Activated CD8-positive, alpha-beta T cell treated with anti-CD3 and anti-CD28 coated beads for 36 hours (primary cell): Measurements from ENCODE around the gene TMPO. TPM values are rescaled to one million over a fixed set of nuclear protein-coding genes. Genes with fewer than 3 reads are reported as not detected.
A peak's percentile ranks its signal among the peaks of the same experiment; 100 is the strongest.

Experiments
- ATAC-seq: fragments of 200-7000 bp; cut with Tn5 transposase; one replicate; pipeline ENCODE4 v1.10.0; 2021; ENCODE audit warnings: mild to moderate bottlenecking, moderate library complexity
- CTCF ChIA-PET: fragments of 350-600 bp; sonication (Branson Sonifier 250); formaldehyde crosslinking; loops from one replicate; lab custom pipeline; 2021; ENCODE audit warnings: antibody characterized with exemption; lab: Charles Lee
- POLR2A ChIA-PET: fragments of 350-600 bp; sonication (Branson Sonifier 250); formaldehyde crosslinking; loops from one replicate; lab custom pipeline; 2021; ENCODE audit warnings: antibody characterized with exemption; lab: Charles Lee
- DNase-seq: peaks from one replicate; pipeline ENCODE4 v3.0.0-alpha.2; 2020
- H3K27ac Mint-ChIP-seq: one replicate; pipeline ENCODE4 v1.8.0; 2021; ENCODE audit warnings: mild to moderate bottlenecking, mixed read lengths
- H3K27me3 Mint-ChIP-seq: one replicate; pipeline ENCODE4 v1.8.0; 2021; ENCODE audit warnings: mixed read lengths
- H3K36me3 Mint-ChIP-seq: one replicate; pipeline ENCODE4 v1.8.0; 2021; ENCODE audit warnings: low read depth, mixed read lengths
- H3K4me1 Mint-ChIP-seq: one replicate; pipeline ENCODE4 v1.8.0; 2021; ENCODE audit warnings: low read depth, mixed read lengths
- H3K4me3 Mint-ChIP-seq: one replicate; pipeline ENCODE4 v1.8.0; 2021; ENCODE audit warnings: mild to moderate bottlenecking, moderate library complexity, mixed read lengths
- H3K9me3 Mint-ChIP-seq: one replicate; pipeline ENCODE4 v1.8.0; 2021; ENCODE audit warnings: mixed read lengths
- CTCF ChIP-seq: fragments of 200-600 bp; IDR thresholded peaks from one replicate; pipeline ENCODE4 v1.8.0; 2022; ENCODE audit warnings: antibody characterized with exemption, mild to moderate bottlenecking
- intact Hi-C: fragments of 100-400 bp; cut with micrococcal nuclease; formaldehyde crosslinking; loops from one replicate; pipeline ENCODE4 v1.10.0; 2022
- total RNA-seq, 2 experiments: library from RNA; stranded (reverse); gene quantifications; one replicate each; pipeline ENCODE4 v1.2.3, GENCODE V29; 2021

The TMPO gene
- 100 to 1,000 TPM; 324 to 328 TPM for total RNA-seq

- ATAC-seq: peak; percentile 65
- intact Hi-C loops: loop anchor here (1.0 to 5.0 kb wide), 3 partner anchors 12 to 77 kb away; partner anchors contain the start of gene SLC25A3
- CTCF ChIA-PET: interaction anchor here (0.9 to 7.6 kb wide), 4 partner anchors 9 to 25 kb away, joined by 3 to 60 read pairs (median 12); no protein-coding TSS in a partner anchor
- peaks cover 51% of the 10 kb centered on the region for H3K36me3 Mint-ChIP-seq
- H3K27ac Mint-ChIP-seq: peak within 1 kb of the TSS; percentile 100
- peak; percentile 95 for DNase-seq
- POLR2A ChIA-PET: interaction anchor here (0.9 to 8.9 kb wide), 14 partner anchors 11 to 129 kb away, joined by 3 to 86 read pairs (median 5); partner anchors contain the start of gene SLC25A3
- H3K27me3 Mint-ChIP-seq: no peaks in the 10 kb centered on the region
- peaks cover 23% of the 10 kb centered on the region for H3K4me1 Mint-ChIP-seq
- H3K4me3 Mint-ChIP-seq: peak within 1 kb of the TSS; percentile 96
- H3K9me3 Mint-ChIP-seq: no peaks in the 10 kb centered on the region
- TF ChIP-seq CTCF: no peak
Observed at GRCh38 chr12:98515287-98516110, at the start of gene TMPO. TMPO (plus strand) TSS chr12:98515590; CDS start chr12:98515868, 278 bp downstream.

- ChIA-PET CTCF (no interaction called here), POLR2A (no interaction called here)
- H3K4me1 Mint-ChIP-seq: peaks cover 6% of the 10 kb centered on the region
- no peak overlapping the region for H3K4me3 Mint-ChIP-seq
- no peak overlapping the region for H3K27ac Mint-ChIP-seq
- no peaks in the 10 kb centered on the region for H3K36me3 Mint-ChIP-seq
- no peak for TF ChIP-seq CTCF
- peaks cover 7% of the 10 kb centered on the region for H3K27me3 Mint-ChIP-seq
- intact Hi-C loops: no loop called here
- ATAC-seq (no peak), DNase-seq (no peak)
- no peaks in the 10 kb centered on the region for H3K9me3 Mint-ChIP-seq
Observed at GRCh38 chr12:98465950-98466602, 49.3 kb upstream of the TMPO start.

- peaks cover 6% of the 10 kb centered on the region for H3K4me1 Mint-ChIP-seq
- H3K4me3 Mint-ChIP-seq: no peak overlapping the region
- ATAC-seq: peak; percentile 20
- peaks cover 7% of the 10 kb centered on the region for H3K27me3 Mint-ChIP-seq
- intact Hi-C loops: no loop called here
- no peak for DNase-seq
- no peaks in the 10 kb centered on the region for H3K36me3 Mint-ChIP-seq
- ChIA-PET CTCF (interaction anchor here (2.3 kb wide), 1 partner anchor 25 kb away, joined by 5 read pairs; no protein-coding TSS in a partner anchor), POLR2A (no interaction called here)
- no peak for TF ChIP-seq CTCF
- no peak overlapping the region for H3K27ac Mint-ChIP-seq
- no peaks in the 10 kb centered on the region for H3K9me3 Mint-ChIP-seq
Observed at GRCh38 chr12:98466640-98467400, 48.6 kb upstream of the TMPO start.

GRCh38 chr12:98469109-98469508, 46.3 kb upstream of the TMPO start:
- Mint-ChIP-seq H3K27me3 (peaks cover 7% of the 10 kb centered on the region), H3K36me3 (no peaks in the 10 kb centered on the region), H3K4me1 (peaks cover 4% of the 10 kb centered on the region), H3K4me3 (no peak overlapping the region), H3K27ac (no peak overlapping the region), H3K9me3 (no peaks in the 10 kb centered on the region)
- ChIA-PET POLR2A (no interaction called here), CTCF (interaction anchor here (2.3 kb wide), 1 partner anchor 22 kb away, joined by 5 read pairs; no protein-coding TSS in a partner anchor)
- DNase-seq (no peak), ATAC-seq (peak; percentile 30)
- intact Hi-C loops: no loop called here
- no peak for TF ChIP-seq CTCF
